CD1c-positive myeloid dendritic cell (primary cell): Measurements from ENCODE around the gene ARTN.
A peak's percentile ranks its signal among the peaks of the same experiment; 100 is the strongest.

Source experiments
- DNase-seq: peaks from one replicate; pipeline ENCODE4 v3.0.0-alpha.2; 2016; ENCODE audit errors: extremely low spot score

ARTN gene

DNA sequence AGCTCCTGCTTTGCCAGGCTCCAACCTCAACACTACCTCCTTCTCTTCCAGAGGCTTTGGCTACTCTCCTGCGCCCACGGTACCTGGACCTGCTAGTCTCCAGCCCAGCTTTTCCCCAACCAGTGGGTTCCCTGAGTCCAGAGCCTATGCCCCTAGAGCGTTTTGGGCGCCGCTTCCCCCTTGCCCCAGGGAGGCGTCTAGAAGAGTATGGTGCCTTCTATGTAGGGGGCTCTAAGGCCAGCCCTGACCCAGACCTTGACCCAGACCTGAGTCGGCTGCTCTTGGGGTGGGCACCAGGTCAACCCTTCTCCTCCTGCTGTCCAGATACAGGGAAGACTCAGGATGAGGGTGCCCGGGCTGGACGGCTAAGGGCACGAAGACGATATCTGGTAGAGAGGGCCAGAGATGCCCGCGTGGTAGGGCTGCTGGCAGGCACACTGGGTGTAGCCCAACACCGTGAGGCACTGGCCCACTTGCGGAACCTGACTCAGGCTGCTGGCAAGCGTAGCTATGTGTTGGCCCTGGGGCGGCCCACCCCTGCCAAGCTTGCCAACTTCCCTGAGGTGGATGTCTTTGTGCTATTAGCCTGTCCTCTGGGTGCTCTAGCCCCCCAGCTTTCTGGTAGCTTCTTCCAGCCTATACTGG is 37.9 kb downstream of the ARTN start:
- no peak for DNase-seq

DNA sequence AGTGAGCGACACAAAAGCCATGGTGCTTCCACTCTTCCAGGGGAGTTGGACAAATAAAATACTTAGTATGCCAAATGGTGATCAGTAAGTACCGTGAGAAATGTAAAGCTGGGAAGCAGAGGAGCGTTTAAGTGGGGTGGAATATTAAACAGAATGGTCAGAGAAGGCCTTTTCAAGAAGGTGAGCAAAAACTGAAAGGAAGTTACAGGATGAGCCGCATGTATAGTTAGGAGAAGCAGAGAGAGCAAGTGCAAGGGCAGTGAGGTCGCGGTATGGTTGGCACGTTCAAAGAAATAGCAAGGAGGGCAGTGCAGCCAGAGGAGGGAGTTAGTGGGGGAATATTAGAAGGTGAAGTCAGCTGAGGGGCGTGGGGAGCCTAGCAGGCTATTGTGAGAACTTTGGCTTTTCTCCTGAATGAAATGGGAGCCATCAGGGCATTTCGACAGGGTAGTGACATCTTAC is 40.4 kb downstream of the ARTN start:
- DNase-seq, result peak; percentile 15

DNA sequence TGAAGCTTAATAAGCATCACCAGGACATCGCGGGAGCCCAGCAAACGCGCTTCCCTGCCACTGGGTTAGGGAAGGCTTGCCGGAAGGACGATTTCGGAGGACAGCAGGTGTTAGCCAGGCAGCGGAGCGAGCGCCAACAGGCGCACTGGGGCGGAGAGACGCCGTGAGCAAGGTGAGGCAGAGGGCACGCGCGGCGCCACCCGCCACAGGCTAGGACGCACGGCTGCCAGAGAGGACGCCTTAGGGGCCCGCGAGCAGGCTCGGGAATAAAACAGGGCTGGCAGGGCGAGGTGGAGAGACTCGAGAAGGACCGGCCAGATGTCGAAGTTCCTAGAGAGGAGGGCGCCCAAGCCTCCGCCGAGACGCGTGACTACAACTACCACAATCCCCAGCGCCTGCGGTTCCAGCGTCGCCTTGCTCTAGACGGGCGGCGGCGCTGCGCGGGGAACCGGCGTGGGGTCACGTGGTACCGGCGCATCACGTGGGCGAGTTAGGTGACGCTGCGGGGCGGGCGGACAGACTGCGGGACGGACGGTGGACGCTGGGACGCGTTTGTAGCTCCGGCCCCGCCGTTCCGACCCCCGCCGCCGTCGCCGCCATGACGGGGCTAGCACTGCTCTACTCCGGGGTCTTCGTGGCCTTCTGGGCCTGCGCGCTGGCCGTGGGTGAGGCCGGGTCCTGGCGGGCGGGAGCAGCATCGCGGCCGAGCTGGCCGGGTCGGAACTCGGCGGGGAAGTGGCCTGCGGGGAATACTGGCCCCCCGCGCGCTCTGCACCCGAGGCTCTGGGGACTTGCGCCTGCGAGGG is 41.0 kb downstream of the ARTN start, which contains the start of gene ATP6V0B:
ATP6V0B (plus strand) TSS at position 518 of the 806 bp plus-strand sequence; CDS start at position 599, 81 bp downstream.
- peak; percentile 98 for DNase-seq

DNA sequence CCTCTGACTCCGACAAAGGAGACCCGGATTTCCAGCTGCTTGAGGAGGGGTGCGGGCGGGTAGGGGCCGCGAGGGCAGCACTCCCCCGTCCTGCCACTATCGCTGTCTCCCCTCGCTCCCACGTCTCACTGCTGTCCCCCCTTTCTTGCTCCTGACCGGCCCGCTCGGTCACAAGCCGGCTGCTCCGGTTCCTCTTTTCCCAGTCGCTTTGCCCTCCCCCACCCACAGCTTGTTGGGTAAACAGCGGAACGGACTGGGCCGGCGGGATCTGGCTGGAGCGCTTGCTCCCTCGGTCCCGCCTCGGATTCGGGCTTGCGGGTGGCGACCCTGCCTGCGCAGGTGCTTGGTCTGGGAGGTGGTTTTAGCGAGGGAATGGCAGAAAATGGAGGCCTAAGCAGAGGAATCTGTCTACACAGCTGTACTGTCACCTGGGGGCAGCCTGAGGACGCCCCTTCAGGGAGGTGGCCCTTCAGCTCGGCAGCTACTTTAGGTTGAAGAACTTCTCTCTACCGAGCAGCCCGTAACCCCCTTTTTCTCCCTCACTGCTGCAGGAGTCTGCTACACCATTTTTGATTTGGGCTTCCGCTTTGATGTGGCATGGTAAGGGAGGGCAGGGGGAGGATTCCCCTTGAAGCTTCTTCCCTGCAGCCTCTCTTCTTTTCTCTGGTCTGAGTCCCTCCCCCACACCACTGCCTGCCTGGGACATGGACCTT is 41.8 kb downstream of the ARTN start:
- DNase-seq, result peak; percentile 90

DNA sequence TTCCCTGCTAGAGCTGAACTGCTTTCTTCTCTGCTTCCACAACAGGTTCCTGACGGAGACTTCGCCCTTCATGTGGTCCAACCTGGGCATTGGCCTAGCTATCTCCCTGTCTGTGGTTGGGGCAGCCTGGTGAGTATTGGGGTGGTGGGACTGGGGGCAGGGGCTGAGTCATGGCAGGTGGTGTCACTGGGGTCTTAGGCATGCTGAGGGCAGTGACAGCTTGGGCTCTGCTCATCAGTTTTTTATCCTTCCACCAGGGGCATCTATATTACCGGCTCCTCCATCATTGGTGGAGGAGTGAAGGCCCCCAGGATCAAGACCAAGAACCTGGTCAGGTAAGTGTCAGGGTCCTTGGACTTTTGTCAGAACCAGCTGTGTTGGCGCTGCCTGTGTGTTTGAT is 42.4 kb downstream of the ARTN start:
- DNase-seq, result no peak

DNA sequence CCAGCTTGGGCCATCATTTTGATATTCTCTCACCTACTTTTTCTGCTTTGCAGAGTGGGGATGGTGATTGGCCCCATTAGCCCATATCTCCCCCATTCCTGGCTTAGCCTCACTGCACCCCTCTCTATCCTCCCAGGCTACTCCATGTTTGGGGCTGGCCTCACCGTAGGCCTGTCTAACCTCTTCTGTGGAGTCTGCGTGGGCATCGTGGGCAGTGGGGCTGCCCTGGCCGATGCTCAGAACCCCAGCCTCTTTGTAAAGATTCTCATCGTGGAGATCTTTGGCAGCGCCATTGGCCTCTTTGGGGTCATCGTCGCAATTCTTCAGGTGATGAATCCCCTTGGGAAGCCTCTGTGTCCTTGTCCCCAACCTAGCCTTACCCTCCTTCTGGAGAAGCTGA is 43.3 kb downstream of the ARTN start:
- no peak for DNase-seq

DNA sequence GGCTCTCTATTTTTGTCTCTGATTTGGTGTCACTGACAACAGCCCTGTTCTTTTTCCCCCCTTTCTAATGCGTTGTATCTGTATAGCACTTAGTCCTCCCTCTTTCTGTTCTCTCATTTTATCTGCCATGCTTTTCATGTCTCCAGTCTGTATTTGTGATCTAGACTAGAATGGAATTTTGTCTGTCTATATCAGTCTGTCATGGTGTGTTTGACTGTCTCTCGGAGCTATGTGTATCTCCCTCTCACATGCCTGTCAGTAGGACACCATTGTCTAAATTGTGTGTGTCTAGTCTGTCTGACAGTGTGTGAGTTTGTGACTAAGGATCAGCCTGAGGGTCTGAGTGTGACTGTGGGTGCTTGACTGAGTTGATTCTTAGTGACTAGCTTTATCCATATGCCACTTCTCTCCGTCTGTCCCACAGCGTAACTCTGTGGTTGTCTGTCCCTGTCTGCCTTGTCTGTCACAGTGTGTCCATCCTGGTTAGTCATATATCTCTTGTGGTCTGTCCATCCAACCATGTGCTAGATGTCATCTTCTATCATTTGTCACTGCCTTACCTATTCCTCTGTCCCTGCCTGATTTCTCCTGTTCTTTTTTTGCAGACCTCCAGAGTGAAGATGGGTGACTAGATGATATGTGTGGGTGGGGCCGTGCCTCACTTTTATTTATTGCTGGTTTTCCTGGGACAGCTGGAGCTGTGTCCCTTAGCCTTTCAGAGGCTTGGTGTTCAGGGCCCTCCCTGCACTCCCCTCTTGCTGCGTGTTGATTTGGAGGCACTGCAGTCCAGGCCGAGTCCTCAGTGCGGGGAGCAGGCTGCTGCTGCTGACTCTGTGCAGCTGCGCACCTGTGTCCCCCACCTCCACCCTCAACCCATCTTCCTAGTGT is 44.0 kb downstream of the ARTN start:
- no peak for DNase-seq

DNA sequence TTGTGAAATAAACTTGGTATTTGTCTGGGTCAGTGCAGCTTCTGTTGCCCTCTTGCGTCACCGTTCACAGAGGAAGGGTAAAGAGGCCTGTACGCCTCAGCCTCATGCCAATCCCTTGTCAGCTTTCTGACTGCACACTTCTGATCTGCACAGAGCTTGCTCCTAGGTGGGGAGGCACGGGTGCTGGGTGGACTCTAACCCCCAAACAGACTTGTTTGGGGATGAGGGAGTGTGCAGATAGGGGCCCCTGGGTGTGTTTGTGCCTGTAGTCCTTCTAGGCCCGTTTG is 44.6 kb downstream of the ARTN start:
- DNase-seq, result no peak

DNA sequence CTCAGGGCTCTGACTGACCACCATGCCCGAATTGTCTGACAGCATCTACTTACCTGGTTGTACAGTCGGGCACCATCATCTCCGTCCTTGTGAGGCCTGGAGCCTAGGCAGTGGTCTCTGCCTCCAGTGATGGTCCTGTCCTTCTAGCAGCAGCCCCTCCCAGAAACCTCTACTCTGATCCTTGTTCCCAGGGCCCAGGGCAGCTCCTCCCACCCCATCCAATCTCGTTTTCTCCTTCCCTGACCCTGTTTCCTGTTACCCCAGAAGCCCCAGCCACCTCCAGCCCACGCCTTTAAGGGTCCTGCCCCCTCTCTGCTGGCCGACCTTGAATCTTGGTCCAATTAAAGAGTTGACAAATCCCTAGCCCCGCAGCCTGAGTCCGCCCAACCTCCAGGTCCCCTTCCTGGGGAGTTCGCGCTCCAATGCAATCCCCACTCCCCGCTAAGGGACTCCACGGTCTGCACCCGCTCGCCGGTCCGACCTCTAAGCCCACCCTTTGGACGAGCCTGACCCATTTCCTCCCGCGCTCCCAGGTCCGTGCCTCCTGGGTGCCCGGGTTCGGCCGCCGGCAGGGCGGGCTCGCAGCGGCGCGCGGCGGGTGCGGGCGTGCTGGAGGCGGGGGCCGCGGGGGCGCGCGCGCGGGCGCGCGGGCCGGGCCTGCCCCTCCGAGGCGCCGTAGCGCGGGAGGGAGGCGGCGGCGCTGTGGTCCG is 45.1 kb downstream of the ARTN start, which contains the start of gene B4GALT2:
B4GALT2 (plus strand) TSS at position 660 of the 710 bp plus-strand sequence. CDS start 1,951 bp downstream, outside the sequence.
- DNase-seq, result peak; percentile 43

DNA sequence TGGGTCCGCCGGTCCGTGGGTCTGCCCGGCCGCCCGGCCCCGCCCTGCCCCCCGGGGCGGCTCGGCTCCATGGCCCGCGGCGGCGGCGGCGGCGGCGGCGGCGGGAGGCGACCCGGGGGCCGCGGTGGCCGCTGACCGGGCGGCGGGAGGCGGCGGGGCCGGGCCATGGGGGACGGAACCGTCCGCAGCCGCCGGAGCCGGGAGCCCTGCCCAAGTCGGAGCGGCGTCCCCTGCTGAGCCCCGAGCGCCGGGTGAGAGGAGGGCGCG is 45.6 kb downstream of the ARTN start:
- DNase-seq, result no peak

DNA sequence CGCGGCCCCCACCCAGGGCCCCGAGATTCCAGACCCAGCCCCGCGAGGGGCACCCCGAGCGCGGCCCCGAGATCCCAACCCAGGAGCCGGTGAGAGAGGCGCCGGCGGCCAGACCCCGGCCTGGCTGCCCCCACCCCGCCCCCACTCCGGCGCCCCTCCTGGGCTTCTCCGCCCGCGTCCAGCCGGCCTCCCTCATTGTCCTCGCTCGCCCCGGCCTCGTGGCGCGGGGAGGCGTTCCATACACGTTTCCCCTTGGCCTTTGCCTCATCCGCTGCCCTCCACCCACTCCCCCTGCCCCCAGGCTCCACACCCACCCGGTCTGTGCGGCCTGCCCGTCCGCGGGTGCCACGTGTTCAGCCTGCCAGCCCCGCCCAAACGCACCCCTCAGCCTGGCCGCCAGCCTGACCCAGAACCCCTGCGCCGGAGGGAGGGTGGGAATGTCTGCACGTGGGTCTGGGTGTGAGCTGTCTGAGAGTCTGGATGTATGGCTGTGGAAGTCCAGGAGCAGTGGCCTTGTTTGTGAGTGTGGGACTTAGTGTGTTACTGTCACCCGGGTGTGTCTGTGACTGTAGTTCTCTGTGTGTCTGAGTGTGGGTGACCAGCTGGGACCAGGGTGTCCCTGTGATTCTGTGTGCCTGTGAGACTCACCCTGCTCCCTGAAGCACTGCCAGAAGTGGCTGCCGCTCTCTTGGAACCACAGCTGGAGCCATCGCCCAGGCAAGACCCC is 46.1 kb downstream of the ARTN start:
- DNase-seq, result peak; percentile 48

DNA sequence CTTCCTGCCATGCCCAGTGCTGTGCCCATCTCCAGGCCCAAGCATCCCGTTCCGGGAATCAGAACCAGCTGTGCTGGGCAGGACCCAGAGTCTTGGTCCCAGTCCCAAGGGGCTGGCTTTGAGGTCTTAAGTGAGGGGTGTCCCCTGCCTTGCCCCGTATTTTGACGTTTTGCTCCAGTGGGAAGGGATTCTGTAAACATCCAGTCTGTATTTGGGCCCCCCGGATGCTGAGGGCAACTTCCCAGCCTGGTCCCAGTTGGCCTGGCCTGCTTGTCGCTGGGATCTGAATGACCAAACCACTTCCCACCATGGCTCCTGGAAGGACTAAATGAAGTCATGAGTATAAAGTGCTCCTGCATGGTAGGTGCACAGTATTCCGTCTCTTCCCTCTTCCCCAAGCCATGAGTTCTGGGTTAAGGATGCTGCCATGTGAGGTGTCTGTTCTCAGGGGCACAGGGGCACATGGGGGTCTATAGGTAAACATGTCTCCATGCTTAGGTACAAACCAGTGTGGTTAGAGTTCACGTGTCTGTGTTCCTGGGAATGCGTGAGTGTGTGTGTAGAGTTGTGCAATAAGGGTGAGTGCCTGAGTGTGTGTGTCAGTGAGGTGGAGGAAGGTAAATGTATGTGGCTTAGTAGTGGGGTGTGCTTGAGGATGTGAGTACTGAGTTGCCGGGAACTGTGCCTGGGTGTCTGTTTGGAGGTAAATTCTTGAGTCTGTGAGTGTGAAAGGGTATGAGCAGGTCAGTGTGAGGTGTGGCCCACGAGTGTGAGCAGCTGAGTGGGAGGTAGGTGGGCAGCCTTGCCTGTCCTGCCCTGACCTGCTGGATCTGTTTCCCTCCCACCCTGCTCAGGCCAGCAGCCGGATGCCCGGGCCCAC is 46.9 kb downstream of the ARTN start:
- DNase-seq, result no peak

DNA sequence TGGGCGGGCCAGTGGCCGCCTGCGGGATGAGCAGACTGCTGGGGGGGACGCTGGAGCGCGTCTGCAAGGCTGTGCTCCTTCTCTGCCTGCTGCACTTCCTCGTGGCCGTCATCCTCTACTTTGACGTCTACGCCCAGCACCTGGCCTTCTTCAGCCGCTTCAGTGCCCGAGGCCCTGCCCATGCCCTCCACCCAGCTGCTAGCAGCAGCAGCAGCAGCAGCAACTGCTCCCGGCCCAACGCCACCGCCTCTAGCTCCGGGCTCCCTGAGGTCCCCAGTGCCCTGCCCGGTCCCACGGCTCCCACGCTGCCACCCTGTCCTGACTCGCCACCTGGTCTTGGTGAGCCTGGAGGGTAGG is 47.5 kb downstream of the ARTN start:
- DNase-seq, result no peak

DNA sequence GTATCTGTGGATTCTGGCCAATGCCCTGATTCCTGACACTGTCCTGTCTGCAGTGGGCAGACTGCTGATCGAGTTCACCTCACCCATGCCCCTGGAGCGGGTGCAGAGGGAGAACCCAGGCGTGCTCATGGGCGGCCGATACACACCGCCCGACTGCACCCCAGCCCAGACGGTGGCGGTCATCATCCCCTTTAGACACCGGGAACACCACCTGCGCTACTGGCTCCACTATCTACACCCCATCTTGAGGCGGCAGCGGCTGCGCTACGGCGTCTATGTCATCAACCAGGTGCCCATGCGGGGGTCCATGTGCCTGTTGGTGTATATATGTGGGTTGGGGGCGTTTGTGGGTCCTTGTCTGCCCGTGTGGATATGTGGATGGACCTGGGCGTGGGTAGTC is 48.0 kb downstream of the ARTN start:
- DNase-seq, result no peak

DNA sequence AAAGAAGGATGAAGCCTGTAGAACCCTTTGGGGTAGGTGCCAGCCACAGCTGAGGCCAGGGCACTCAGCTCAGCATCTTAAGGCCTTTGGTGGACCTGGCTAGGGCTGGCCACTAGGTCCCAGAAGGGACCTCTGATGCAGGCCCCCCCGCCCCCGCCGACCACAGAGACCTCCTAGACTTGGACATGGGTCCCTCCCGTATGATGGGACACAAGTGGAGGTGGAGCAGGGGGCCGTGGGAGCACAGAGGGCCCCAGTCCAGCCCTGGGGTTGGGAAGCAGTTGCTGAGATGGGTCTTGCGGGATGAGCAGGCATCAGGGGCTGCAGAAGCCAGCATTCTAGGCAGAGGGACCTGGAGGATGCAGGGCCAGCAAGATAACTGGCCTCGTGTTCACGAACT is 48.6 kb downstream of the ARTN start:
- DNase-seq, result no peak

DNA sequence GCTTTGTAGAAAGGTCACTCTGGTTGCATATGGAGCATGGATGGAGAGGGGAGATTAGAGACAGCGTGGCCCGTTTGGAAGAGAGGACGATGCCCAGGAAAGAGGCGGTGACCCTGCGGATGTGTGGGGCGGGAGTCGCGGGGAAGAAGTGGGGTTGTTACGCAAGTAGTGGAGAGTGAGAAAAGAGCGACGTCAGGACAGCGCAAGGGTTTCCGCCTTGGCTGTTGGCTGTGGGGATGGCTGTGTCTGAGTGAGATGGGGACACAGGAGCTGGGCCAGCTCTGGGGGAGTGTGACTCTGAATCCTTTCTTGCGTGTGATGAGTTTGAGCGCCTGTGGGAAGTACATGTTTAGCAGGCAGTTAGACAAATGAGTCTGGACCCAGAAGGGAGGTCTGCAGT is 49.2 kb downstream of the ARTN start:
- DNase-seq, result peak; percentile 33

DNA sequence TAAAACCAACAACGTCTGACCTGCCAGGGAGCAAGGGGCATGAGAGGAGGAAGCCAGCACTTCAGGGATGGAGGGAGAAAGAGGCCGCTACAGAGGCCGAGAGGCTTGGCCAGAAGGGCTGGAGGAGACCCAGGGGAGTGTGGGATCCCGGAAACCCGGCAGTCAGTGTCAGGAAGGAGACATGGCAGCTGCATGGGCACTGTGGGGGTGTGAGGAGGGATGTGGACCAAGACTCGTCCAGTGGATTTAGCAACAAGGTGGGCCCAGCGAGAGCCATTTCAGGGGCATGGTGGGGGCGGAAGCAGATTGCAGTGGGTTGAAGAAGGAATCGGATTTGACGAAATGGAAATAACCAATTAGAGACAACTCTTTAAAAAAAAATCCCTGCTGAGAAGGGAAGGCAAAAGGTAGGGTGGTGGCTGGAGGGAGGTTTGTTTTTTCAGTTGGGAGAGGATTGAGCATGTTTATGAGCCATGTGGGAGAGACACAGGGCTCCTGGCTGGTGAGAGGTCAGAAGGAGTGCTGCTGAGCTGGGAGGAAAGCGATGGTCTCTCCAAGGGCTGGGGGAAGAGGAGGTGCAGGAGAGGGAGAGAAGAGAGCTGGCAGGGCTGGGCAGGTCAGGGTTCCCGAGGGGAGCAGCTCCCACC is 49.8 kb downstream of the ARTN start:
- DNase-seq, result no peak

DNA sequence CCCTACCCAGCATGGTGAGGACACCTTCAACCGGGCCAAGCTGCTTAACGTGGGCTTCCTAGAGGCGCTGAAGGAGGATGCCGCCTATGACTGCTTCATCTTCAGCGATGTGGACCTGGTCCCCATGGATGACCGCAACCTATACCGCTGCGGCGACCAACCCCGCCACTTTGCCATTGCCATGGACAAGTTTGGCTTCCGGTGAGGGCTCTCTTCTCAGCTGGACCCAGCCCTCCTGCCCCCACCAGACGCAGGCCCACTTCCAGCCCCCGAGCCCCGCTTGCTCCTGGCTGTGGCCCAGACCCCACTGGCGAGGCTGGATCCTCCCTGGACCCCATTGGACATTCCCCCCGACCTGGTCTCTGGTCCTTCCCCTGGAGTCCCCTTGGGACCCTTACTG is 51.3 kb downstream of the ARTN start:
- DNase-seq, result no peak

DNA sequence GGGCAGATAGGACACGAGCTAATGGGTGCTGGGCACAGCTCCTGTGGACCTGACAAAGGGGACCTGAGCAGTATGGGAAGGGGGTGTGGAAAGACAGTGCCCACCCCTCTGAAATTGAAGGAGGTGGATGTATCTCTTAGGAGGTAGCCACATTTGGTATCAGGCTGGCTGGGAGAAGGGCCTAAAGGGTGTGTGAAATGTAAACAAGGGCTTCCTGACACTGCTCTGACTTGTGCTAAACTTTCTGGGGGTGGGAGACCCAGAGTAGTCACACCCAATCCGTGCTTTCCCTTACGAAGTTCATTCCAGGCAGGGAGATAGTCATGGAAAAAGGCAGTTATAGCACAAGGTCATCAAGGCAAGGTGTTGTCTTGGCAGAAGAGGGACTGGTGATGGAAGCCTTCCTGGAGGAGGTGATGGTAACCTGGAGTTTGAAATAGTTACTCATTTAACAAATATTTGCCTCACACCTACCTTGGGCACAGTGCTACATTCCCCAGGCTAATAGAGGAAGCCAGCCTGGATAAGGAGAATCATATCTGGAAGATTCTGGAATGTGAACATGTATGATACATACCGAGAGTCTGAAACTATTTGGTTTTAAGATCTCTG is 52.5 kb downstream of the ARTN start:
- DNase-seq, result no peak
